Liver (tissue), 9 donors: ENCODE data around the gene MMD. TPM values are rescaled to one million over a fixed set of nuclear protein-coding genes. Genes with fewer than 3 reads are reported as not detected.

Experiments used
- DNase-seq: peaks from one replicate; pipeline ENCODE4 v3.0.0-alpha.2; 2017; ENCODE audit warnings: low spot score
- H3K27ac ChIP-seq, 2 donors: one replicate each; pipeline ENCODE4 v1.7.0; 2013; ENCODE audit warnings: inconsistent platforms in 2 of 2, low read length in 2 of 2, control low read depth in 1 of 2, low read depth in 1 of 2, mild to moderate bottlenecking in 1 of 2
- H3K27me3 ChIP-seq, 4 donors: one replicate each; pipeline versions ENCODE4 v1.6.1 to v1.7.0; 2013; ENCODE audit warnings: low read length in 3 of 4, inconsistent platforms in 1 of 4, mild to moderate bottlenecking in 1 of 4, moderate library complexity in 1 of 4; ENCODE audit not compliant: control insufficient read depth in 4 of 4, insufficient read depth in 4 of 4
- H3K36me3 ChIP-seq, 4 donors: one replicate each; pipeline versions ENCODE4 v1.6.1 to v1.7.0; 2013; ENCODE audit warnings: low read length in 3 of 4, mild to moderate bottlenecking in 3 of 4, low read depth in 1 of 4, moderate library complexity in 1 of 4; ENCODE audit not compliant: control insufficient read depth in 4 of 4, insufficient read depth in 3 of 4
- H3K4me1 ChIP-seq, 4 donors: one replicate each; pipeline versions ENCODE4 v1.6.1 to v1.7.0; 2013; ENCODE audit warnings: low read length in 3 of 4, mild to moderate bottlenecking in 3 of 4, moderate library complexity in 1 of 4; ENCODE audit not compliant: control insufficient read depth in 4 of 4, insufficient read depth in 4 of 4
- H3K4me3 ChIP-seq, 3 donors: one replicate each; pipeline versions ENCODE4 v1.6.1 to v1.7.0; 2013; ENCODE audit warnings: low read length in 3 of 3, control low read depth in 1 of 3, low read depth in 1 of 3, mild to moderate bottlenecking in 1 of 3
- H3K9ac ChIP-seq, 2 donors: one replicate each; pipeline ENCODE4 v1.7.0; 2013; ENCODE audit warnings: low read length in 2 of 2, mild to moderate bottlenecking in 2 of 2, moderate library complexity in 2 of 2, control low read depth in 1 of 2, low read depth in 1 of 2
- H3K9me3 ChIP-seq, 4 donors: one replicate each; pipeline versions ENCODE4 v1.6.1 to v1.7.0; 2013; ENCODE audit warnings: low read length in 3 of 4; ENCODE audit not compliant: control insufficient read depth in 4 of 4
- ATF3 ChIP-seq: IDR thresholded peaks from 2 replicates; pipeline ENCODE4 v1.6.1; 2016; ENCODE audit warnings: antibody characterized with exemption
- EGR1 ChIP-seq, 2 donors: IDR thresholded peaks; 2 replicates each; pipeline ENCODE4 v1.6.1; 2016 to 2018; ENCODE audit warnings: antibody characterized with exemption in 2 of 2, low read depth in 2 of 2
- FOXA1 ChIP-seq: IDR thresholded peaks from 2 replicates; pipeline ENCODE4 v1.6.1; 2016; ENCODE audit warnings: antibody characterized with exemption
- FOXA2 ChIP-seq: IDR thresholded peaks from 2 replicates; pipeline ENCODE4 v1.6.1; 2016; ENCODE audit warnings: antibody characterized with exemption
- HNF4A ChIP-seq, 2 donors: conservative IDR thresholded peaks; 2 replicates each; pipeline ENCODE4 v1.6.1; 2016; ENCODE audit warnings: antibody characterized with exemption in 2 of 2, mild to moderate bottlenecking in 2 of 2
- HNF4G ChIP-seq: IDR thresholded peaks from 2 replicates; pipeline ENCODE4 v1.6.1; 2016; ENCODE audit warnings: antibody characterized with exemption
- JUND ChIP-seq, 2 donors: IDR thresholded peaks; 2 replicates each; pipeline ENCODE4 v1.6.1; 2016; ENCODE audit warnings: antibody characterized with exemption in 2 of 2
- NR2F2 ChIP-seq: IDR thresholded peaks from 2 replicates; pipeline ENCODE4 v1.6.1; 2016; ENCODE audit warnings: antibody characterized with exemption
- RAD21 ChIP-seq, 2 donors: IDR thresholded peaks; 2 replicates each; pipeline ENCODE4 v1.6.1; 2016; ENCODE audit warnings: antibody characterized with exemption in 2 of 2, mild to moderate bottlenecking in 2 of 2
- REST ChIP-seq: IDR thresholded peaks from 2 replicates; pipeline ENCODE4 v1.6.1; 2016; ENCODE audit warnings: antibody characterized with exemption, mild to moderate bottlenecking
- RXRA ChIP-seq, 2 donors: IDR thresholded peaks; 2 replicates each; pipeline ENCODE4 v1.6.1; 2017 to 2018; ENCODE audit warnings: antibody characterized with exemption in 2 of 2, mild to moderate bottlenecking in 1 of 2
- SP1 ChIP-seq: IDR thresholded peaks from 2 replicates; pipeline ENCODE4 v1.6.1; 2018; ENCODE audit warnings: antibody characterized with exemption, mild to moderate bottlenecking
- TAF1 ChIP-seq: conservative IDR thresholded peaks from 2 replicates; pipeline ENCODE4 v1.6.1; 2016; ENCODE audit warnings: antibody characterized with exemption, mild to moderate bottlenecking
- YY1 ChIP-seq: IDR thresholded peaks from 2 replicates; pipeline ENCODE4 v1.6.1; 2016; ENCODE audit warnings: antibody characterized with exemption, mild to moderate bottlenecking
- ZBTB33 ChIP-seq: IDR thresholded peaks from 2 replicates; pipeline ENCODE4 v1.6.1; 2016; ENCODE audit warnings: antibody characterized with exemption
- WGBS: extraction: QIAGEN DNeasy Blood & Tissue Kit; methylation state at CpG from one replicate; pipeline ENCODE4 v1.1.7; 2013; 5-methylcytosine and 5-hydroxymethylcytosine counted together
- polyA plus RNA-seq, 2 donors: library from polyadenylated mRNA; stranded (reverse) in 1 of 2; unstranded in 1 of 2; fragments of 200-250 nt in 1 of 2; fragments of >200 nt in 1 of 2; fragmentation: Nextera tagmentation in 1 of 2; extraction: Ambion mirVana in 1 of 2; gene quantifications; one replicate each; pipeline versions ENCODE4 v1.2.1 to v1.2.3, GENCODE V29; 2013 to 2015
- total RNA-seq, 2 donors: library from RNA; depleted of rRNA; stranded (reverse); fragments of >200 nt; gene quantifications; one replicate each; pipeline ENCODE4 v1.2.3, GENCODE V29; 2014
- TF ChIP-seq, protein P1 (sequence below): IDR thresholded peaks from 2 replicates; pipeline ENCODE4 v1.6.1; 2016; ENCODE audit warnings: antibody characterized with exemption
- donor health status: healthy.
- donor health status: healthy.
- donor health status: healthy.
- donor health status: healthy.
- donor health status: healthy.

The MMD gene
- total and polyA plus RNA-seq, 4 donors, result 4.9 to 18.7 (median 11.4) TPM

DNA sequence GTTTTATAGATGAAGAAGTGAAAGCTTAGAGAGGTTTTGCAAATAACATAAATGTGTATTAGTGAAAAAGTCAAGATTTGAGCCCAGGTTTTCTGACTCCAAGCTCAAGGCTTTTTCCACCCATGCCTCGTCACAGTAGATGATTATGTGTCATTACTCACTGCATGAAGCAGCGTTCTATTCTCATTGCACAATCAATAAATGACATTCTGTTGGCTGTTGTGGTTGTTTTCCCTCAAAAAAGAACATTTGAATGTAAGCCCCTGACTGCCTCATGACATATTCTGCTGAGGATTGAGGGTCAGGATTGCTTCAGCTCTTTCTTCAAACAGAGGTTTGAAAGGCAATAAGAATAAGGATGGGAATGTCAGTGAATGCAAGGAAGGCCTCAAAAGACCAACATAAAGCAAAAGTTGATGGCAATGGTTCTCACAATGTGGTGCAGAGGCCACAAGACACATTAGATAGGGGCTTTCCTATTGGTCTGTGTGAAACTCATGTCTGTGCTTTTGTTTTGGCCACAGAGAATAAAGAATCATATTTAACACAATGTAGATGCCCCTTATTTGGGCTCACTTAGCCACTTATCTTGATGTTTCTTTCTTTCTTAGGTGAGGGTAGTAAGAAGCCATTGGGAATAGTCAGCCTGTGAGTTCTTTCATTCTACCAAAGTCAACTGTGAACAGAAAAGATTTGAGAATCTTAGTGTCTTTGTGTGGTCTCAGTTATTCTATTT, 5.4 kb upstream of the MMD start:
- TF ChIP-seq REST (no peak), NR2F2 (no peak), RXRA (IDR thresholded peaks at IDR 0.05) (no peak), SP1 (no peak)
- no peak overlapping the region for H3K9ac ChIP-seq

GRCh38 chr17:55424893-55425540, 3.4 kb upstream of the MMD start:
- WGBS, result 73% methylated on average over 4 of the region's 4 CpGs
- no peak overlapping the region for H3K27ac ChIP-seq
- H3K9me3 ChIP-seq, result no peaks in the 10 kb centered on the region
- H3K4me1 ChIP-seq, result peaks cover 3 to 18% (median 8%) of the 10 kb centered on the region in 4 donors
- no peaks in the 10 kb centered on the region for H3K36me3 ChIP-seq
- DNase-seq, result no peak
- H3K9ac ChIP-seq, result no peak overlapping the region
- no peak overlapping the region for H3K4me3 ChIP-seq
- TF ChIP-seq SP1 (no peak), HNF4A (conservative IDR thresholded peaks at IDR 0.05) (no peak), RXRA (IDR thresholded peaks at IDR 0.05) (no peak), FOXA1 (no peak), RAD21 (IDR thresholded peaks at IDR 0.05) (no peak), ATF3 (no peak), HNF4G (no peak), ZBTB33 (no peak), NR2F2 (no peak), YY1 (no peak), TAF1 (no peak), EGR1 (IDR thresholded peaks at IDR 0.05; ENCODE audit: low read depth in 2 of 2) (no peak), REST (no peak), JUND (IDR thresholded peaks at IDR 0.05) (no peak), FOXA2 (no peak)
- TF ChIP-seq, protein P1, sequence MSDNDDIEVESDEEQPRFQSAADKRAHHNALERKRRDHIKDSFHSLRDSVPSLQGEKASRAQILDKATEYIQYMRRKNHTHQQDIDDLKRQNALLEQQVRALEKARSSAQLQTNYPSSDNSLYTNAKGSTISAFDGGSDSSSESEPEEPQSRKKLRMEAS, result no peak
- H3K27me3 ChIP-seq, result no peaks in the 10 kb centered on the region

More for the DNA sequence above, 5.4 kb upstream of the MMD start:
- Histone ChIP-seq H3K27me3 (no peaks in the 10 kb centered on the region), H3K9me3 (no peaks in the 10 kb centered on the region), H3K4me1 (peaks cover 0 to 4% (median 2%) of the 10 kb centered on the region in 4 donors), H3K36me3 (no peaks in the 10 kb centered on the region), H3K4me3 (no peak overlapping the region), H3K27ac (no peak overlapping the region)
- DNase-seq, result no peak
- 81% methylated on average over 2 of the region's 2 CpGs for WGBS
